Thoracic aorta (tissue), 2 donors: ENCODE results near the gene NEDD4L. TPM values are rescaled to one million over a fixed set of nuclear protein-coding genes. Genes with fewer than 3 reads are reported as not detected.

Source experiments
- ATAC-seq: fragments of 150-250 bp; one replicate; pipeline ENCODE4 v1.8.0; 2017; ENCODE audit warnings: low read depth; ENCODE audit not compliant: insufficient number of reproducible peaks, low FRiP score
- DNase-seq: peaks from one replicate; pipeline ENCODE4 v3.0.0-alpha.2; 2020; ENCODE audit warnings: low spot score
- H3K27ac ChIP-seq, 2 donors: fragments of 200-600 bp; sonication (generic); 1 replicate in 1 of 2; 2 replicates in 1 of 2; pipeline ENCODE4 v1.5.1; 2016; ENCODE audit warnings: mild to moderate bottlenecking in 2 of 2, moderate library complexity in 2 of 2
- H3K27me3 ChIP-seq: fragments of 200-600 bp; sonication (generic); replicated peaks from 2 replicates; pipeline ENCODE4 v1.6.0; 2016; ENCODE audit warnings: mild to moderate bottlenecking; ENCODE audit not compliant: insufficient read depth
- H3K36me3 ChIP-seq: fragments of 200-600 bp; sonication (generic); one replicate; pipeline ENCODE4 v1.5.1; 2016
- H3K4me1 ChIP-seq, 2 donors: fragments of 200-600 bp; sonication (generic); 1 replicate in 1 of 2; 2 replicates in 1 of 2; pipeline versions ENCODE4 v1.5.1 to v1.6.0; 2016; ENCODE audit warnings: low read depth in 2 of 2, mild to moderate bottlenecking in 1 of 2; ENCODE audit not compliant: control insufficient read depth in 1 of 2
- H3K4me3 ChIP-seq: fragments of 200-600 bp; sonication (generic); 2 replicates; pipeline ENCODE4 v1.5.1; 2016; ENCODE audit warnings: mild to moderate bottlenecking
- H3K9me3 ChIP-seq: fragments of 200-600 bp; sonication (generic); 2 replicates; pipeline ENCODE4 v1.5.1; 2016
- CTCF ChIP-seq: fragments of 200-600 bp; sonication (generic); IDR thresholded peaks from one replicate; pipeline ENCODE4 v1.5.1; 2019; ENCODE audit warnings: antibody characterized with exemption
- total RNA-seq, 2 donors: library from RNA; depleted of rRNA; stranded (reverse); fragments of >200 nt; gene quantifications; one replicate each; pipeline versions ENCODE4 v1.1.0 to v1.2.3, GENCODE V29; 2016

The NEDD4L gene
- total RNA-seq, 2 donors from 2014 or later, result 13.9 to 22.9 TPM

- ATAC-seq (no peak), DNase-seq (no peak)
- no peak for TF ChIP-seq CTCF
- peak overlapping the region; percentile 45 for H3K4me3 ChIP-seq
- peaks cover 0 to 4% of the 10 kb centered on the region in 2 donors for H3K4me1 ChIP-seq
- H3K27me3 ChIP-seq, result no peaks in the 10 kb centered on the region
- H3K27ac ChIP-seq, result no peak overlapping the region
- H3K36me3 ChIP-seq, result no peaks in the 10 kb centered on the region
- H3K9me3 ChIP-seq, result no peaks in the 10 kb centered on the region
Observed at GRCh38 chr18:58247363-58247834, 203.4 kb downstream of the NEDD4L start.

- no peaks in the 10 kb centered on the region for H3K9me3 ChIP-seq
- no peak overlapping the region for H3K4me3 ChIP-seq
- no peak overlapping the region for H3K27ac ChIP-seq
- DNase-seq (no peak), ATAC-seq (no peak)
- no peak for TF ChIP-seq CTCF
- H3K4me1 ChIP-seq, result peaks cover 0 to 4% of the 10 kb centered on the region in 2 donors
- no peaks in the 10 kb centered on the region for H3K27me3 ChIP-seq
- no peaks in the 10 kb centered on the region for H3K36me3 ChIP-seq
Observed at GRCh38 chr18:58249712-58250111, 205.7 kb downstream of the NEDD4L start.

- ATAC-seq (no peak), DNase-seq (no peak)
- Histone ChIP-seq H3K4me1 (peaks cover 0 to 4% of the 10 kb centered on the region in 2 donors), H3K27me3 (no peaks in the 10 kb centered on the region), H3K4me3 (no peak overlapping the region), H3K36me3 (no peaks in the 10 kb centered on the region), H3K9me3 (no peaks in the 10 kb centered on the region), H3K27ac (no peak overlapping the region)
- no peak for TF ChIP-seq CTCF
Observed at GRCh38 chr18:58251416-58251815, 207.4 kb downstream of the NEDD4L start.

- Histone ChIP-seq H3K27ac (no peak overlapping the region), H3K27me3 (no peaks in the 10 kb centered on the region), H3K4me1 (peaks cover 0 to 4% of the 10 kb centered on the region in 2 donors), H3K4me3 (no peak overlapping the region), H3K36me3 (no peaks in the 10 kb centered on the region), H3K9me3 (no peaks in the 10 kb centered on the region)
- DNase-seq (no peak), ATAC-seq (no peak)
- TF ChIP-seq CTCF, result no peak
Observed at GRCh38 chr18:58252166-58252565, 208.1 kb downstream of the NEDD4L start.

- no peak for TF ChIP-seq CTCF
- Histone ChIP-seq H3K9me3 (no peaks in the 10 kb centered on the region), H3K4me1 (no peaks in the 10 kb centered on the region), H3K4me3 (no peak overlapping the region), H3K27ac (no peak overlapping the region), H3K36me3 (no peaks in the 10 kb centered on the region), H3K27me3 (no peaks in the 10 kb centered on the region)
- ATAC-seq, result no peak
- no peak for DNase-seq
Observed at GRCh38 chr18:58253318-58253717, 209.3 kb downstream of the NEDD4L start.
